Mucosa of stomach (tissue), 1 donor: Measurements from ENCODE around the gene TMEM135.
"Not testable (repeated sequence)": the region's sequence is repeated elsewhere in the genome, so short reads cannot be mapped to it uniquely, and the experiment has no call there.

Source experiments
- H3K27me3 ChIP-seq: one replicate; pipeline ENCODE4 v1.7.0; 2013; ENCODE audit warnings: mild to moderate bottlenecking, low read length; ENCODE audit not compliant: control insufficient read depth, insufficient read depth
- H3K36me3 ChIP-seq: one replicate; pipeline ENCODE4 v1.7.0; 2013; ENCODE audit warnings: low read length; ENCODE audit not compliant: control insufficient read depth, insufficient read depth
- H3K4me1 ChIP-seq: one replicate; pipeline ENCODE4 v1.7.0; 2013; ENCODE audit warnings: mild to moderate bottlenecking, low read length; ENCODE audit not compliant: control insufficient read depth, insufficient read depth
- H3K4me3 ChIP-seq: one replicate; pipeline ENCODE4 v1.7.0; 2013; ENCODE audit warnings: low read length
- H3K9ac ChIP-seq: one replicate; pipeline ENCODE4 v1.7.0; 2013; ENCODE audit warnings: mild to moderate bottlenecking, low read length, moderate library complexity
- H3K9me3 ChIP-seq: one replicate; pipeline ENCODE4 v1.7.0; 2013; ENCODE audit warnings: mild to moderate bottlenecking, low read length, moderate library complexity; ENCODE audit not compliant: control insufficient read depth
- donor health status: Pancreatic carcinoma.

The TMEM135 gene

DNA sequence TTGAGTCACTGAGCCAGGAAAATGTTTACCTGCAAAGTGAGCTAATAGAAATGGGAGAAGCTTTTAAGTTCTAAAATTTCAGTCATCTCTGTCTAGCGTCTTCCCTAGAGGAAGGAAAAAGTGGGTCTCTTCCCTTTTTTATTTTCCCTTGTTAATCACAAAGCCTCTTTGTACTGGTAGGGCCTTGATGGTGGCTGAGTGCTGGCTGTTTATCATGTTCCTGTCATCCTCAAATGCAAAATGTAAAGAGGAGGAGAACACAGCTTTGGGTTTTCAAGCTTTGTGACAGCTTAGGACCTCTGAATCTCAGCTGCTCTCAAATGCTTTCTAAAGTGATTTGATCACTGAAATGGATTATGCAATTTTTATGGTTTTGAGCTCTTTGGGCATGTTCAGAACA is 222.0 kb downstream of the TMEM135 start:
- H3K4me3 ChIP-seq = no peak overlapping the region
- no peaks in the 10 kb centered on the region for H3K9me3 ChIP-seq
- H3K9ac ChIP-seq = no peak overlapping the region
- no peaks in the 10 kb centered on the region for H3K27me3 ChIP-seq
- no peaks in the 10 kb centered on the region for H3K36me3 ChIP-seq
- no peaks in the 10 kb centered on the region for H3K4me1 ChIP-seq

- H3K36me3 ChIP-seq = no peaks in the 10 kb centered on the region
- no peaks in the 10 kb centered on the region for H3K4me1 ChIP-seq
- no peaks in the 10 kb centered on the region for H3K27me3 ChIP-seq
- H3K4me3 ChIP-seq = no peak overlapping the region
- no peak overlapping the region for H3K9ac ChIP-seq
- no peaks in the 10 kb centered on the region for H3K9me3 ChIP-seq
Observed at GRCh38 chr11:87260811-87261210, 223.1 kb downstream of the TMEM135 start.

GRCh38 chr11:87263264-87263838 is 225.6 kb downstream of the TMEM135 start:
- Histone ChIP-seq H3K36me3 (no peaks in the 10 kb centered on the region), H3K4me1 (no peaks in the 10 kb centered on the region), H3K4me3 (no peak overlapping the region)

DNA sequence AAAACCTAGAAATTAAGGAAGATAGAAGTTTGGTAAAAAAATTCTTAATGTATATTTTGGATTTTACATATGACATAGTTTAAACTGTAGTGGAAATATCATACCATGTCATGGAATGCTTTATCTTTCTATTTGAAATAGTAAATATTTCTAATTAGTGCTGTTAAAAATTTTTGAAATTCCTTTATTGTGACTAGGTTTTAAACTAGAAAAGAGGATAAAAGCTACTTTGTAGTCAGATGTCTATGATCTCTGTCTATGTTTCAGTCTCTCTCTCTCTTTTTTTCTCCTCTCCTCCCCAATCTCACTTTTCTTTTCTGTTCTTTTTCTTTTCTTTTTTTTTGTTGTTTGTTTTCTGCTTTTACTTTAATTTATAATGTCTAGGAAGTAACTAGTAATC is 226.2 kb downstream of the TMEM135 start:
- Histone ChIP-seq H3K4me1 (no peaks in the 10 kb centered on the region), H3K27me3 (no peaks in the 10 kb centered on the region), H3K9ac (no peak overlapping the region), H3K4me3 (no peak overlapping the region), H3K36me3 (no peaks in the 10 kb centered on the region), H3K9me3 (no peaks in the 10 kb centered on the region)

More at GRCh38 chr11:87263264-87263838, 225.6 kb downstream of the TMEM135 start:
- H3K27me3 ChIP-seq = no peaks in the 10 kb centered on the region
- no peak overlapping the region for H3K9ac ChIP-seq
- H3K9me3 ChIP-seq = no peaks in the 10 kb centered on the region

DNA sequence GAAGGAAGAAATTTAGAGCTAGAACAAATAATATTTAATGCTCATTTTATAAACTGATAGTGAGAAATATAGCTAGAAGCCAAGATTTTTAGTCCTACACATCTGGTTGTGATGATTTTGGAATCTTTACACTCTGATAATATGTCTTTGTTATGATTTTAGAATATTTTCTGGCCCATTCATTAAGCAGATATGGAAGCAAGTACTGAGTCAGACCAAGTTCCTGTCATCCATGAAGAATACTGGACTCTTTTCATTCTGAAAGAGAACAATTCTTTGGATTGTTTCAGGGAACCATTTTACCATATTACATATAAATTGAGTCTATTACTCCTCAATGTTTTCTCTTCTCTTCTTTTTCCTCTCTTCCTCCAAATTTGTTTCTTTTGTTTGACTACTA is 227.4 kb downstream of the TMEM135 start:
- Histone ChIP-seq H3K4me1 (no peaks in the 10 kb centered on the region), H3K27me3 (no peaks in the 10 kb centered on the region), H3K4me3 (no peak overlapping the region), H3K9ac (no peak overlapping the region), H3K9me3 (no peaks in the 10 kb centered on the region), H3K36me3 (no peaks in the 10 kb centered on the region)

GRCh38 chr11:87265979-87266378 is 228.2 kb downstream of the TMEM135 start:
- no peaks in the 10 kb centered on the region for H3K27me3 ChIP-seq
- no peak overlapping the region for H3K9ac ChIP-seq
- H3K9me3 ChIP-seq = no peaks in the 10 kb centered on the region
- no peaks in the 10 kb centered on the region for H3K36me3 ChIP-seq
- H3K4me1 ChIP-seq = no peaks in the 10 kb centered on the region
- H3K4me3 ChIP-seq = no peak overlapping the region

GRCh38 chr11:87266751-87267150 is 229.0 kb downstream of the TMEM135 start:
- Histone ChIP-seq H3K27me3 (no peaks in the 10 kb centered on the region), H3K4me3 (no peak overlapping the region), H3K4me1 (no peaks in the 10 kb centered on the region), H3K9me3 (no peaks in the 10 kb centered on the region), H3K9ac (no peak overlapping the region), H3K36me3 (no peaks in the 10 kb centered on the region)

GRCh38 chr11:87271951-87272350 is 234.2 kb downstream of the TMEM135 start:
- H3K4me1 ChIP-seq, H3K36me3 ChIP-seq, H3K27me3 ChIP-seq, H3K9ac ChIP-seq, H3K4me3 ChIP-seq, H3K9me3 ChIP-seq: not testable (repeated sequence)

- H3K9me3 ChIP-seq = no peaks in the 10 kb centered on the region
- H3K4me3 ChIP-seq = no peak overlapping the region
- H3K9ac ChIP-seq = no peak overlapping the region
- H3K36me3 ChIP-seq = no peaks in the 10 kb centered on the region
- no peaks in the 10 kb centered on the region for H3K27me3 ChIP-seq
- no peaks in the 10 kb centered on the region for H3K4me1 ChIP-seq
Observed at GRCh38 chr11:87275176-87275575, 237.4 kb downstream of the TMEM135 start.

- no peak overlapping the region for H3K4me3 ChIP-seq
- no peaks in the 10 kb centered on the region for H3K9me3 ChIP-seq
- H3K27me3 ChIP-seq = no peaks in the 10 kb centered on the region
- H3K9ac ChIP-seq = no peak overlapping the region
- H3K36me3 ChIP-seq = no peaks in the 10 kb centered on the region
- no peaks in the 10 kb centered on the region for H3K4me1 ChIP-seq
Observed at GRCh38 chr11:87280143-87280542, 242.4 kb downstream of the TMEM135 start.

DNA sequence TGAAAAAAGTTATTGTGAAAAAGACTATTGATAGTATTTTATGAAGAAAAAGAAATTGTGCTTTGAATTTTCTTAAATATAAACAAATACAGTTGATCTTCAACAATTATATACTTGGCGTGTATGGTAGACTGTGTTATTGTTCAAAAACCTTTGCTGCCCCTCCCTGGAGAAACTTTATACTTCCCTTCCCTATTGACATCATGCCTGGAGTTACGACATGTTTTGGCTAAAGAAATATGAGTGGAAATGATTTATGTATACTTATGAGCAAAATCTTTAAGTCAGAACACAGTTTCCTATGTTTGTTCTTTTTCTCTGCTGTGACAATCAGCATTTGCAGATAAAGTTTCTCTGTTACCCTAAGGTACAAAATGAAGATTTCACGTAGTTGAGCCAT is 243.8 kb downstream of the TMEM135 start:
- no peak overlapping the region for H3K9ac ChIP-seq
- no peaks in the 10 kb centered on the region for H3K4me1 ChIP-seq
- H3K27me3 ChIP-seq = no peaks in the 10 kb centered on the region
- H3K9me3 ChIP-seq = no peaks in the 10 kb centered on the region
- no peaks in the 10 kb centered on the region for H3K36me3 ChIP-seq
- no peak overlapping the region for H3K4me3 ChIP-seq

- H3K9me3 ChIP-seq = no peaks in the 10 kb centered on the region
- H3K27me3 ChIP-seq = no peaks in the 10 kb centered on the region
- H3K4me3 ChIP-seq = no peak overlapping the region
- H3K9ac ChIP-seq = no peak overlapping the region
- no peaks in the 10 kb centered on the region for H3K36me3 ChIP-seq
- no peaks in the 10 kb centered on the region for H3K4me1 ChIP-seq
Observed at GRCh38 chr11:87284306-87284705, 246.6 kb downstream of the TMEM135 start.

GRCh38 chr11:87285674-87286073 is 247.9 kb downstream of the TMEM135 start:
- not testable (repeated sequence) for H3K4me1 ChIP-seq, H3K27me3 ChIP-seq, H3K36me3 ChIP-seq, H3K9ac ChIP-seq, H3K9me3 ChIP-seq, H3K4me3 ChIP-seq
